ENCODE measurements around the gene WDR70.

GRCh38 chr5:37598733-37599132 lies 219.6 kb downstream of the WDR70 start:
- no peak for TF ChIP-seq FOXM1 (IDR thresholded peaks at IDR 0.05; ENCODE audit: low read depth)
- no peak for TF ChIP-seq CTCF (IDR thresholded peaks at IDR 0.05)
- no peak for TF ChIP-seq NRF1 (IDR thresholded peaks at IDR 0.05; ENCODE audit: low read depth, low read length)
- TF ChIP-seq RXRA (IDR thresholded peaks at IDR 0.05; ENCODE audit: borderline replicate concordance, low read depth) = no peak
- TF ChIP-seq POLR2AphosphoS5 (IDR thresholded peaks at IDR 0.05; ENCODE audit: low read depth, low read length) = no peak
- no peak for TF ChIP-seq EZH2phosphoT487 (IDR thresholded peaks at IDR 0.05; ENCODE audit: borderline replicate concordance, low read depth)
- TF ChIP-seq MXI1 (IDR thresholded peaks at IDR 0.05; ENCODE audit: low read depth, low read length) = no peak
- TF ChIP-seq YY1 (IDR thresholded peaks at IDR 0.05; ENCODE audit: low read depth) = no peak
- no peak for TF ChIP-seq USF2 (IDR thresholded peaks at IDR 0.05; ENCODE audit: borderline replicate concordance, low read depth, low read length)
- no peak for TF ChIP-seq RAD21 (IDR thresholded peaks at IDR 0.05; ENCODE audit: low read length)
- TF ChIP-seq MEF2A (IDR thresholded peaks at IDR 0.05; ENCODE audit: borderline replicate concordance, low read depth) = no peak
- TF ChIP-seq PBX3 (IDR thresholded peaks at IDR 0.05) = no peak
- no peak for TF ChIP-seq RCOR1 (IDR thresholded peaks at IDR 0.05; ENCODE audit: low read length)
